HepG2 (cell line): ENCODE data around the gene CNR2. TPM values are rescaled to one million over a fixed set of nuclear protein-coding genes. Genes with fewer than 3 reads are reported as not detected.

Experiments used
- ASH2L ChIP-seq: fragments of 300-600, 200-600 bp; sonication (generic); IDR thresholded peaks from 2 replicates; pipeline ENCODE4 v1.7.0; 2017; ENCODE audit warnings: low read depth, mild to moderate bottlenecking, moderate library complexity, mixed read lengths, low read length; ENCODE audit not compliant: insufficient read length
- GTF3A ChIP-seq: sonication (generic); formaldehyde crosslinking; conservative IDR thresholded peaks from 2 replicates; pipeline ENCODE4 v1.4.0; 2020; ENCODE audit warnings: mild to moderate bottlenecking, missing genetic modification reagents
- MAFG ChIP-seq: sonication (generic); formaldehyde crosslinking; IDR thresholded peaks from 2 replicates; pipeline ENCODE4 v1.5.1; 2020; ENCODE audit warnings: mild to moderate bottlenecking, missing genetic modification reagents
- MZF1 ChIP-seq: sonication (generic); formaldehyde crosslinking; IDR thresholded peaks from 2 replicates; pipeline ENCODE4 v1.8.1; 2023; ENCODE audit warnings: mild to moderate bottlenecking, missing genetic modification reagents, borderline replicate concordance
- NR2C2 ChIP-seq: sonication (generic); formaldehyde crosslinking; IDR thresholded peaks from 2 replicates; pipeline ENCODE4 v1.4.0; 2020; ENCODE audit warnings: missing genetic modification reagents, mild to moderate bottlenecking, moderate library complexity, borderline replicate concordance
- TBX2 ChIP-seq: sonication (generic); formaldehyde crosslinking; IDR thresholded peaks from 2 replicates; pipeline ENCODE4 v1.5.0; 2020; ENCODE audit warnings: missing genetic modification reagents, mild to moderate bottlenecking, borderline replicate concordance
- U2AF2 ChIP-seq: fragments of 200-400 bp; formaldehyde crosslinking; IDR thresholded peaks from 2 replicates; pipeline ENCODE4 v1.6.1; 2017; ENCODE audit warnings: low read depth, mild to moderate bottlenecking, low read length
- YEATS4 ChIP-seq: sonication (generic); formaldehyde crosslinking; IDR thresholded peaks from 2 replicates; pipeline ENCODE4 v1.4.0; 2020; ENCODE audit warnings: missing genetic modification reagents, borderline replicate concordance
- ZNF143 ChIP-seq: sonication (generic); formaldehyde crosslinking; IDR thresholded peaks from 2 replicates; pipeline ENCODE4 v1.4.0; 2020; ENCODE audit warnings: missing genetic modification reagents
- ZNF24 ChIP-seq: fragments of 450-650 bp; IDR thresholded peaks from 2 replicates; pipeline ENCODE4 v1.6.1; 2017; ENCODE audit warnings: antibody characterized with exemption, mild to moderate bottlenecking
- ZNF333 ChIP-seq: sonication (generic); formaldehyde crosslinking; IDR thresholded peaks from 2 replicates; pipeline ENCODE4 v1.4.0; 2020; ENCODE audit warnings: mild to moderate bottlenecking, missing genetic modification reagents, borderline replicate concordance
- ZNF891 ChIP-seq: sonication (generic); formaldehyde crosslinking; IDR thresholded peaks from 2 replicates; pipeline ENCODE4 v1.5.0; 2020; ENCODE audit warnings: mild to moderate bottlenecking, missing genetic modification reagents
- polyA plus RNA-seq, 8 experiments: library from polyadenylated mRNA; depleted of rRNA in 3 of 8; stranded (reverse) in 7 of 8; unstranded in 1 of 8; fragments of >200 nt; fragmentation: Illumina TruSeq in 4 of 8; extraction: Trizol in 4 of 8; gene quantifications; 2 replicates each; pipeline versions ENCODE4 v1.2.1 to v1.2.3, GENCODE V29; 2011 to 2016; ENCODE audit warnings: low read depth in 4 of 8, missing spikeins in 1 of 8, mixed read lengths in 1 of 8; ENCODE audit not compliant: insufficient read depth in 1 of 8
- total RNA-seq, 5 experiments: library from RNA; depleted of rRNA; stranded (reverse); fragments of >200 nt; fragmentation: Illumina TruSeq; extraction: Trizol; gene quantifications; 2 replicates each; pipeline ENCODE4 v1.2.3, GENCODE V29; 2016; ENCODE audit warnings: low read depth in 1 of 5
- TF ChIP-seq, protein P1 (sequence below): sonication (generic); formaldehyde crosslinking; IDR thresholded peaks from 2 replicates; pipeline ENCODE4 v1.5.0; 2020; ENCODE audit warnings: mild to moderate bottlenecking, missing genetic modification reagents, borderline replicate concordance
- TF ChIP-seq, protein P2 (sequence below): sonication (generic); formaldehyde crosslinking; IDR thresholded peaks from 2 replicates; pipeline ENCODE4 v1.4.0; 2020; ENCODE audit warnings: missing genetic modification reagents
- TF ChIP-seq, protein P3 (sequence below): sonication (generic); formaldehyde crosslinking; IDR thresholded peaks from 2 replicates; pipeline ENCODE4 v1.4.0; 2020; ENCODE audit warnings: missing genetic modification reagents, borderline replicate concordance

Gene CNR2
- total and polyA plus RNA-seq, 2 of the 13 experiments (the other 11 are each of a cell fraction or from before 2014, with no cell fraction given): not detected

DNA sequence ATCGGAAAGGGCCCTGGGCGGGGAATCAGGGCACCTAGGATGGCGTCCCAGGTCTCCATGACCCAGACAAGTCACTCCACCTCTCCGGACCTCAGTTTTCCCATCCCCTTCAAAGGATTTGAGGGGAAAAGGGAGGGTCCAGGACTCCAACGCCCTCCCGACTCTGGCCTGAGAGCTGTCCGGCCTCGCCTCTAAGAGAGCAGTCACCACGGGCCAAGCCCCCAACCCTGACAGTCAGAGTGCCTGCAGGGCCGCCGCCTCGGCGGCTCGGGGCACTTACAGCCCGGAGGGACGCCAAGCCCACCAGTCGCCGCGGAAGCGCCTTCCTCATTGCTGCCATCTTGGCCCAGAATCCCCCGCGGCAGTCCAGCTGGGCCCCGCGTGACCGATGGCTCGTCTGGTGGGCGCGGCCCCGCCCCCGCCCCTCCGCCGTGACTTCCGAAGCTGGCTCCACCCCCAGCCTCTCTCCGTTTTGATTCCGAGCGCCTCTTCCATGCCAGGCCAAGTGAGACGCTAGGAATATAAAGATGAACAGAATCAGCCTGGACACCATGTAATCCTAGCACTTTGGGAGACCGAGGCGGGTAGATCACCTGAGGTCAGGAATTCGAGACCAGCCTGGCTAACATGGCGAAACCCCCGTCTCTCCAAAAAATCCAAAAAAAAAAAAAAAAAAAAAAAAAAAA, 87.9 kb downstream of the CNR2 start, which contains the start of gene HMGCL (continued):
- TF ChIP-seq U2AF2: no peak
- peak; percentile 88 for TF ChIP-seq YEATS4 (CRISPR knock-in tag)
- no peak; the same call in 1 of the 2 replicates for TF ChIP-seq ZNF891 (CRISPR knock-in tag)
- peak; percentile 95 for TF ChIP-seq ZNF143 (CRISPR knock-in tag)
- no peak for TF ChIP-seq ZNF333
- no peak for TF ChIP-seq MZF1
- TF ChIP-seq MAFG (CRISPR knock-in tag): no peak
- peak; percentile 84 for TF ChIP-seq TBX2 (CRISPR knock-in tag)
- no peak for TF ChIP-seq ZNF24
- peak; percentile 46; the same call in 1 of the 2 replicates for TF ChIP-seq NR2C2
- TF ChIP-seq, protein P1, sequence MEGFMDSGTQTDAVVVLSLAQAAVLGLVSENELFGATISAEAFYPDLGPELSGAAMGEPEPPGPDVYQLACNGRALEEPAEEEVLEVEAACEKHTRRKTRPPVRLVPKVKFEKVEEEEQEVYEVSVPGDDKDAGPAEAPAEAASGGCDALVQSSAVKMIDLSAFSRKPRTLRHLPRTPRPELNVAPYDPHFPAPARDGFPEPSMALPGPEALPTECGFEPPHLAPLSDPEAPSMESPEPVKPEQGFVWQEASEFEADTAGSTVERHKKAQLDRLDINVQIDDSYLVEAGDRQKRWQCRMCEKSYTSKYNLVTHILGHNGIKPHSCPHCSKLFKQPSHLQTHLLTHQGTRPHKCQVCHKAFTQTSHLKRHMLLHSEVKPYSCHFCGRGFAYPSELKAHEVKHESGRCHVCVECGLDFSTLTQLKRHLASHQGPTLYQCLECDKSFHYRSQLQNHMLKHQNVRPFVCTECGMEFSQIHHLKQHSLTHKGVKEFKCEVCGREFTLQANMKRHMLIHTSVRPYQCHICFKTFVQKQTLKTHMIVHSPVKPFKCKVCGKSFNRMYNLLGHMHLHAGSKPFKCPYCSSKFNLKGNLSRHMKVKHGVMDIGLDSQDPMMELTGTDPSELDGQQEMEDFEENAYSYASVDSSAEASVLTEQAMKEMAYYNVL (CRISPR knock-in tag): no peak; the same call in 1 of the 2 replicates
- TF ChIP-seq GTF3A (CRISPR knock-in tag): no peak; the same call in 1 of the 2 replicates
- peak; percentile 84 for TF ChIP-seq ASH2L
- TF ChIP-seq, protein P2, sequence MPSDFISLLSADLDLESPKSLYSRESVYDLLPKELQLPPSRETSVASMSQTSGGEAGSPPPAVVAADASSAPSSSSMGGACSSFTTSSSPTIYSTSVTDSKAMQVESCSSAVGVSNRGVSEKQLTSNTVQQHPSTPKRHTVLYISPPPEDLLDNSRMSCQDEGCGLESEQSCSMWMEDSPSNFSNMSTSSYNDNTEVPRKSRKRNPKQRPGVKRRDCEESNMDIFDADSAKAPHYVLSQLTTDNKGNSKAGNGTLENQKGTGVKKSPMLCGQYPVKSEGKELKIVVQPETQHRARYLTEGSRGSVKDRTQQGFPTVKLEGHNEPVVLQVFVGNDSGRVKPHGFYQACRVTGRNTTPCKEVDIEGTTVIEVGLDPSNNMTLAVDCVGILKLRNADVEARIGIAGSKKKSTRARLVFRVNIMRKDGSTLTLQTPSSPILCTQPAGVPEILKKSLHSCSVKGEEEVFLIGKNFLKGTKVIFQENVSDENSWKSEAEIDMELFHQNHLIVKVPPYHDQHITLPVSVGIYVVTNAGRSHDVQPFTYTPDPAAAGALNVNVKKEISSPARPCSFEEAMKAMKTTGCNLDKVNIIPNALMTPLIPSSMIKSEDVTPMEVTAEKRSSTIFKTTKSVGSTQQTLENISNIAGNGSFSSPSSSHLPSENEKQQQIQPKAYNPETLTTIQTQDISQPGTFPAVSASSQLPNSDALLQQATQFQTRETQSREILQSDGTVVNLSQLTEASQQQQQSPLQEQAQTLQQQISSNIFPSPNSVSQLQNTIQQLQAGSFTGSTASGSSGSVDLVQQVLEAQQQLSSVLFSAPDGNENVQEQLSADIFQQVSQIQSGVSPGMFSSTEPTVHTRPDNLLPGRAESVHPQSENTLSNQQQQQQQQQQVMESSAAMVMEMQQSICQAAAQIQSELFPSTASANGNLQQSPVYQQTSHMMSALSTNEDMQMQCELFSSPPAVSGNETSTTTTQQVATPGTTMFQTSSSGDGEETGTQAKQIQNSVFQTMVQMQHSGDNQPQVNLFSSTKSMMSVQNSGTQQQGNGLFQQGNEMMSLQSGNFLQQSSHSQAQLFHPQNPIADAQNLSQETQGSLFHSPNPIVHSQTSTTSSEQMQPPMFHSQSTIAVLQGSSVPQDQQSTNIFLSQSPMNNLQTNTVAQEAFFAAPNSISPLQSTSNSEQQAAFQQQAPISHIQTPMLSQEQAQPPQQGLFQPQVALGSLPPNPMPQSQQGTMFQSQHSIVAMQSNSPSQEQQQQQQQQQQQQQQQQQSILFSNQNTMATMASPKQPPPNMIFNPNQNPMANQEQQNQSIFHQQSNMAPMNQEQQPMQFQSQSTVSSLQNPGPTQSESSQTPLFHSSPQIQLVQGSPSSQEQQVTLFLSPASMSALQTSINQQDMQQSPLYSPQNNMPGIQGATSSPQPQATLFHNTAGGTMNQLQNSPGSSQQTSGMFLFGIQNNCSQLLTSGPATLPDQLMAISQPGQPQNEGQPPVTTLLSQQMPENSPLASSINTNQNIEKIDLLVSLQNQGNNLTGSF (CRISPR knock-in tag): peak; percentile 85
- TF ChIP-seq, protein P3, sequence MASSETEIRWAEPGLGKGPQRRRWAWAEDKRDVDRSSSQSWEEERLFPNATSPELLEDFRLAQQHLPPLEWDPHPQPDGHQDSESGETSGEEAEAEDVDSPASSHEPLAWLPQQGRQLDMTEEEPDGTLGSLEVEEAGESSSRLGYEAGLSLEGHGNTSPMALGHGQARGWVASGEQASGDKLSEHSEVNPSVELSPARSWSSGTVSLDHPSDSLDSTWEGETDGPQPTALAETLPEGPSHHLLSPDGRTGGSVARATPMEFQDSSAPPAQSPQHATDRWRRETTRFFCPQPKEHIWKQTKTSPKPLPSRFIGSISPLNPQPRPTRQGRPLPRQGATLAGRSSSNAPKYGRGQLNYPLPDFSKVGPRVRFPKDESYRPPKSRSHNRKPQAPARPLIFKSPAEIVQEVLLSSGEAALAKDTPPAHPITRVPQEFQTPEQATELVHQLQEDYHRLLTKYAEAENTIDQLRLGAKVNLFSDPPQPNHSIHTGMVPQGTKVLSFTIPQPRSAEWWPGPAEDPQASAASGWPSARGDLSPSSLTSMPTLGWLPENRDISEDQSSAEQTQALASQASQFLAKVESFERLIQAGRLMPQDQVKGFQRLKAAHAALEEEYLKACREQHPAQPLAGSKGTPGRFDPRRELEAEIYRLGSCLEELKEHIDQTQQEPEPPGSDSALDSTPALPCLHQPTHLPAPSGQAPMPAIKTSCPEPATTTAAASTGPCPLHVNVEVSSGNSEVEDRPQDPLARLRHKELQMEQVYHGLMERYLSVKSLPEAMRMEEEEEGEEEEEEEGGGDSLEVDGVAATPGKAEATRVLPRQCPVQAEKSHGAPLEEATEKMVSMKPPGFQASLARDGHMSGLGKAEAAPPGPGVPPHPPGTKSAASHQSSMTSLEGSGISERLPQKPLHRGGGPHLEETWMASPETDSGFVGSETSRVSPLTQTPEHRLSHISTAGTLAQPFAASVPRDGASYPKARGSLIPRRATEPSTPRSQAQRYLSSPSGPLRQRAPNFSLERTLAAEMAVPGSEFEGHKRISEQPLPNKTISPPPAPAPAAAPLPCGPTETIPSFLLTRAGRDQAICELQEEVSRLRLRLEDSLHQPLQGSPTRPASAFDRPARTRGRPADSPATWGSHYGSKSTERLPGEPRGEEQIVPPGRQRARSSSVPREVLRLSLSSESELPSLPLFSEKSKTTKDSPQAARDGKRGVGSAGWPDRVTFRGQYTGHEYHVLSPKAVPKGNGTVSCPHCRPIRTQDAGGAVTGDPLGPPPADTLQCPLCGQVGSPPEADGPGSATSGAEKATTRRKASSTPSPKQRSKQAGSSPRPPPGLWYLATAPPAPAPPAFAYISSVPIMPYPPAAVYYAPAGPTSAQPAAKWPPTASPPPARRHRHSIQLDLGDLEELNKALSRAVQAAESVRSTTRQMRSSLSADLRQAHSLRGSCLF: no peak; the same call in 1 of the 2 replicates
